Tibial artery (tissue), 4 donors: Measurements from ENCODE around the gene TMPRSS9.

ENCODE experiments used
- DNase-seq, 2 donors: peaks; one replicate each; pipeline ENCODE4 v3.0.0-alpha.2; 2019
- H3K27ac ChIP-seq, 2 donors: fragments of 200-600 bp; sonication (generic) in 1 of 2; 1 replicate in 1 of 2; 2 replicates in 1 of 2; pipeline ENCODE4 v1.5.1; 2018 to 2019; ENCODE audit warnings: mild to moderate bottlenecking in 1 of 2
- H3K27me3 ChIP-seq, 2 donors: fragments of 200-600 bp; sonication (generic) in 1 of 2; one replicate each; pipeline versions ENCODE4 v1.5.1 to v1.6.0; 2016 to 2019
- H3K36me3 ChIP-seq, 3 donors: fragments of 200-600 bp; sonication (generic) in 2 of 3; one replicate each; pipeline ENCODE4 v1.5.1; 2016 to 2019; ENCODE audit warnings: mild to moderate bottlenecking in 2 of 3
- H3K4me1 ChIP-seq, 4 donors: fragments of 200-600 bp; sonication (generic) in 2 of 4; 1 replicate in 3 of 4; 2 replicates in 1 of 4; pipeline ENCODE4 v1.5.1; 2016 to 2019
- H3K4me3 ChIP-seq, 2 donors: fragments of 200-600 bp; sonication (generic) in 1 of 2; 1 replicate in 1 of 2; 2 replicates in 1 of 2; pipeline ENCODE4 v1.5.1; 2018 to 2019; ENCODE audit warnings: mild to moderate bottlenecking in 2 of 2
- H3K9me3 ChIP-seq, 3 donors: fragments of 200-600 bp; sonication (generic) in 1 of 3; one replicate each; pipeline ENCODE4 v1.5.1; 2016 to 2019
- CTCF ChIP-seq, 2 experiments: fragments of 200-600 bp in 1 of 2; fragments of 450-650 bp in 1 of 2; IDR thresholded peaks; one replicate each; pipeline ENCODE4 v1.5.1; 2017 to 2019; ENCODE audit warnings: antibody characterized with exemption in 2 of 2, mild to moderate bottlenecking in 1 of 2, moderate library complexity in 1 of 2
- intact Hi-C: fragments of 100-400 bp; cut with DNase I; formaldehyde crosslinking; loops from one replicate; pipeline ENCODE4 v1.15.0; 2023; ENCODE audit warnings: low total_unique reads

Gene TMPRSS9

GRCh38 chr19:2341244-2341751 is 18.8 kb upstream of the TMPRSS9 start:
- intact Hi-C loops = no loop called here
- no peak for DNase-seq

DNA sequence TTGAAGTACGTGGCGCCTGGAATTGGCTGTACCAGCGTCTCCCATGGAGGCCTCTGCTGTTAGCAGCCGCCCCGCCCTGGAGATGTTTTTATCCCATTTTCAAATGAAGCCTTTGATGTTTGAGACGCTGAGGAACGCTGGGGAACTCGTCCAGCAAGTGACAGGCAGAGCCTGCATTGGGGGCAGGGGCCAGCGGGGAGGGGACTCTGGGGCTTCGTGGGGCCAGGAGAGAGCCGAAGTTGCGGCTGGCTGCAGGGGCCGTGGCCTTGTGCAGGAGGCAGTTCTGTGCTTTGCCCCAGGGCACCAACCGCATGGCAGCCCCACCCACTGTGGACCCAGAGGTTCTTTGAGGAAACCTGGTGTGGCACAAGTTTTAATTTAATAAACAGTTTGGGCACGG is 18.1 kb upstream of the TMPRSS9 start:
- Histone ChIP-seq H3K36me3 (peaks cover 0 to 85% (median 60%) of the 10 kb centered on the region in 3 donors), H3K4me1 (no peaks in the 10 kb centered on the region), H3K9me3 (no peaks in the 10 kb centered on the region), H3K27ac (no peak overlapping the region), H3K4me3 (no peak overlapping the region), H3K27me3 (no peaks in the 10 kb centered on the region)
- no peak for TF ChIP-seq CTCF (IDR thresholded peaks at IDR 0.05)
- no peak for DNase-seq
- intact Hi-C loops = no loop called here

More at GRCh38 chr19:2341244-2341751, 18.8 kb upstream of the TMPRSS9 start:
- Histone ChIP-seq H3K9me3 (no peaks in the 10 kb centered on the region), H3K4me3 (no peak overlapping the region), H3K27me3 (no peaks in the 10 kb centered on the region), H3K27ac (no peak overlapping the region), H3K36me3 (peaks cover 0 to 79% (median 55%) of the 10 kb centered on the region in 3 donors), H3K4me1 (no peaks in the 10 kb centered on the region)
- TF ChIP-seq CTCF (IDR thresholded peaks at IDR 0.05) = no peak

DNA sequence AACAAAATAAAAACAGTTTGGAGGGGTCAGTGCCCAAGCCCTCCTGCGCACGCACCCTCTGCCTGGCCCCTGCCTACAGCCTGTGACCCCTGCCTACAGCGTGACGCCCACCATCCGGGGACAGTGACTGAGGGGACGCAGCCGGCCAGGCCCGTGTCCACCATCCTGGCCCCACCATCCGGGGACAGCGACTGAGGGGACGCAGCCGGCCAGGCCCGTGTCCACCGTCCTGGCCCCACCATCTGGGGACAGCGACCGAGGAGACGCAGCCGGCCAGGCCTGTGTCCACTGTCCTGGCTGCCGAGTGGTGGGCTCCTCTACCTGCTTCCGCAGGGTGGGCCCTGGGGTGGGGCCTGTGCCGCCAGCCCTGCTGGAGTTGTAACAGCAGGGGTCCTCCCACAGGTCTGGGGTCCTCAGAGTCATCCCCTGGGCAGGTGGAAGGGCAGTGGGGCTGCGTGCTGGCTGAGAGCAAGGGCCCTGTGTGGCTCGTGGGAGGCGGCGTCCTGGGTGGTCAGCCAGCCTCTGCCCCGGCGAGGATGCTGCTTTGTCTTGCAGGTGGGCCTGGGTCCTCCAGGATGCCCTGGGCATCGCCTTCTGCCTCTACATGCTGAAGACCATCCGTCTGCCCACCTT is 17.3 kb upstream of the TMPRSS9 start:
- no peak overlapping the region for H3K27ac ChIP-seq
- H3K9me3 ChIP-seq = no peaks in the 10 kb centered on the region
- DNase-seq = no peak
- H3K36me3 ChIP-seq = peaks cover 0 to 79% (median 60%) of the 10 kb centered on the region in 3 donors
- TF ChIP-seq CTCF (IDR thresholded peaks at IDR 0.05) = no peak
- intact Hi-C loops = no loop called here
- H3K4me1 ChIP-seq = no peaks in the 10 kb centered on the region
- no peak overlapping the region for H3K4me3 ChIP-seq
- H3K27me3 ChIP-seq = no peaks in the 10 kb centered on the region

DNA sequence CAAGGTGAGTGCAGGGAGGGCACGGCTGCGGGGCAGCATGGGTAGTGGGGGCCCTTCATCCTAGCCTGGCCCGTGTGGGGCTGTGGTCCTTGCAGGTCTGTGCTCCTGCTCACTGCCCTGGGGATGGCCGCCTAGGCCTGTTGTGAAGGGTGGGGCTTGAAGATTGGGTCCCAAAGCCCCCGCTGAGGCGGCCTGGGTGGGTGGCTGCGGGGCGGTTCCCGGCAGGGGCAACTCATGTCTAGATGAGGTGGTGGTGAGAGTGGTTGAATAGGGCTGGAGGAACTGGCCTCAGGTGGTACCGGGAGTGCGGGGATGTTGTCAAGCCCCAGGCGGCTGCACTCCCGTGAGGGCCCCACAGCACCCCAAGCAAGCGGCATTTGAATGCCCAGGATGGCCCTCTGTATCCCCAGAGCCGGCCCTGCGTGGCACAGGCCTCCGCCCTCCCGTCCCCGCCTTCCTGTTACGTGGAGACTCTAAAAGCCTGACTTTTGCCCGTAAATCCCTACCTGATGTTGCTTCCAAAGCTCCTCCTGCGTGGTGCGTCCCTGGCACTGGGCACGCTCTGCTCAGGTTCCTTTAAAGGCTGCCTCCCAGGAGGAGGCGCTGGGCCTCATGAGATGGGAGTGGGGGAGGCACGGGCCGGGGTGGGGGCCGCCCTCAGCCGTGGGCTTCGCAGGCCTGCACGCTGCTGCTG is 16.6 kb upstream of the TMPRSS9 start:
- intact Hi-C loops = no loop called here
- H3K36me3 ChIP-seq = peaks cover under 1 to 80% (median 61%) of the 10 kb centered on the region in 3 donors

DNA sequence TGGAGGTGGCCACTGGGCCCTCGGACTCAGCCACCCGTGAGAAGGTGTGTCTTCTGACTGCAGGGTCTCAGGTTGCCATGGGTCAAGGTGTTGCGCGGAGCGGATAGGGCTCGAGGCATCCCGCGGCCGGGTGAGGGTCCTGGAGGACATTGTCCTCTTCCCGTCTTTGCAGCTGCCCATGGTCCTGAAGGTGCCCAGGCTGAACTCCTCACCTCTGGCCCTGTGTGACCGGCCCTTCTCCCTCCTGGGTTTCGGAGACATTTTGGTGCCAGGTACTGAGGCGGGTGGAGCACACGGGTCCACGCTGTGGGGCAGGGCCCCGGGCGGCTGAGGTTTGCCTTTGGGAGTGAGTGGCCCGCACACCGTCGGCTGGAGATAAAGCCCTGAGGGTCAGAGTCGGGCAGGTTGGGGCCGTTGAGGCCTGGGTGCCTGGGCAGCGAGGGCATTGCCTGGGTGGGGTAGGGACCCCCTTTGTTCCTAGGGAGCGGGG is 15.6 kb upstream of the TMPRSS9 start:
- DNase-seq = no peak
- TF ChIP-seq CTCF (IDR thresholded peaks at IDR 0.05) = no peak

More for the DNA sequence above, 16.6 kb upstream of the TMPRSS9 start:
- no peaks in the 10 kb centered on the region for H3K27me3 ChIP-seq
- H3K4me3 ChIP-seq = no peak overlapping the region
- no peaks in the 10 kb centered on the region for H3K9me3 ChIP-seq
- no peak overlapping the region for H3K27ac ChIP-seq
- TF ChIP-seq CTCF (IDR thresholded peaks at IDR 0.05) = no peak
- no peak for DNase-seq
- no peaks in the 10 kb centered on the region for H3K4me1 ChIP-seq

More for the DNA sequence above, 15.6 kb upstream of the TMPRSS9 start:
- H3K27me3 ChIP-seq = no peaks in the 10 kb centered on the region
- H3K36me3 ChIP-seq = peaks cover 6 to 76% (median 61%) of the 10 kb centered on the region in 3 donors
- no peak overlapping the region for H3K27ac ChIP-seq
- no peaks in the 10 kb centered on the region for H3K9me3 ChIP-seq
- intact Hi-C loops = no loop called here
- no peaks in the 10 kb centered on the region for H3K4me1 ChIP-seq
- H3K4me3 ChIP-seq = no peak overlapping the region
